Measurements from ENCODE around the gene COG5. TPM values are rescaled to one million over a fixed set of nuclear protein-coding genes. Genes with fewer than 3 reads are reported as not detected.

Gene COG5
- total RNA-seq, 1 donor from 2014 or later, result 49.1 TPM

GRCh38 chr7:107404740-107405537 lies 158.8 kb downstream of the COG5 start:
- DNase-seq, result no peak
- intact Hi-C loops (cut with DNase I), result no loop called here
- Histone ChIP-seq H3K27ac (no peak overlapping the region), H3K4me1 (no peaks in the 10 kb centered on the region), H3K27me3 (ENCODE audit: low read depth) (no peaks in the 10 kb centered on the region), H3K9me3 (no peaks in the 10 kb centered on the region), H3K4me3 (no peak overlapping the region), H3K36me3 (peaks cover 4% of the 10 kb centered on the region)
- ATAC-seq, result no peak
- TF ChIP-seq CTCF (IDR thresholded peaks at IDR 0.05), result no peak

- DNase-seq (no peak), ATAC-seq (no peak)
- intact Hi-C loops (cut with DNase I), result no loop called here
Observed at GRCh38 chr7:107398161-107398560, 165.6 kb downstream of the COG5 start.

GRCh38 chr7:107396990-107397389 lies 166.7 kb downstream of the COG5 start:
- ATAC-seq, result no peak
- no peaks in the 10 kb centered on the region for H3K9me3 ChIP-seq
- H3K4me3 ChIP-seq, result no peak overlapping the region
- no peak overlapping the region for H3K27ac ChIP-seq
- no peak for TF ChIP-seq CTCF (IDR thresholded peaks at IDR 0.05)
- no peak for DNase-seq
- no peaks in the 10 kb centered on the region for H3K27me3 ChIP-seq (ENCODE audit: low read depth)
- intact Hi-C loops (cut with DNase I), result no loop called here
- no peaks in the 10 kb centered on the region for H3K4me1 ChIP-seq
- H3K36me3 ChIP-seq, result no peaks in the 10 kb centered on the region

More at GRCh38 chr7:107398161-107398560, 165.6 kb downstream of the COG5 start:
- H3K4me3 ChIP-seq, result no peak overlapping the region
- H3K4me1 ChIP-seq, result no peaks in the 10 kb centered on the region
- H3K27me3 ChIP-seq (ENCODE audit: low read depth), result no peaks in the 10 kb centered on the region
- TF ChIP-seq CTCF (IDR thresholded peaks at IDR 0.05), result no peak
- H3K9me3 ChIP-seq, result no peaks in the 10 kb centered on the region
- no peaks in the 10 kb centered on the region for H3K36me3 ChIP-seq
- H3K27ac ChIP-seq, result no peak overlapping the region

GRCh38 chr7:107396081-107396480 lies 167.6 kb downstream of the COG5 start:
- no peaks in the 10 kb centered on the region for H3K4me1 ChIP-seq
- no peak overlapping the region for H3K4me3 ChIP-seq
- no peaks in the 10 kb centered on the region for H3K27me3 ChIP-seq (ENCODE audit: low read depth)
- ATAC-seq (no peak), DNase-seq (no peak)
- intact Hi-C loops (cut with DNase I), result no loop called here
- H3K27ac ChIP-seq, result no peak overlapping the region
- no peaks in the 10 kb centered on the region for H3K36me3 ChIP-seq
- no peaks in the 10 kb centered on the region for H3K9me3 ChIP-seq
- no peak for TF ChIP-seq CTCF (IDR thresholded peaks at IDR 0.05)

GRCh38 chr7:107394831-107395230 lies 168.9 kb downstream of the COG5 start:
- ATAC-seq (no peak), DNase-seq (no peak)
- no peak for TF ChIP-seq CTCF (IDR thresholded peaks at IDR 0.05)
- H3K4me3 ChIP-seq, result no peak overlapping the region
- H3K4me1 ChIP-seq, result no peaks in the 10 kb centered on the region
- H3K36me3 ChIP-seq, result no peaks in the 10 kb centered on the region
- no peaks in the 10 kb centered on the region for H3K9me3 ChIP-seq
- intact Hi-C loops (cut with DNase I), result no loop called here
- no peaks in the 10 kb centered on the region for H3K27me3 ChIP-seq (ENCODE audit: low read depth)
- H3K27ac ChIP-seq, result no peak overlapping the region
